ENCODE measurements around the gene EPG5.

DNA sequence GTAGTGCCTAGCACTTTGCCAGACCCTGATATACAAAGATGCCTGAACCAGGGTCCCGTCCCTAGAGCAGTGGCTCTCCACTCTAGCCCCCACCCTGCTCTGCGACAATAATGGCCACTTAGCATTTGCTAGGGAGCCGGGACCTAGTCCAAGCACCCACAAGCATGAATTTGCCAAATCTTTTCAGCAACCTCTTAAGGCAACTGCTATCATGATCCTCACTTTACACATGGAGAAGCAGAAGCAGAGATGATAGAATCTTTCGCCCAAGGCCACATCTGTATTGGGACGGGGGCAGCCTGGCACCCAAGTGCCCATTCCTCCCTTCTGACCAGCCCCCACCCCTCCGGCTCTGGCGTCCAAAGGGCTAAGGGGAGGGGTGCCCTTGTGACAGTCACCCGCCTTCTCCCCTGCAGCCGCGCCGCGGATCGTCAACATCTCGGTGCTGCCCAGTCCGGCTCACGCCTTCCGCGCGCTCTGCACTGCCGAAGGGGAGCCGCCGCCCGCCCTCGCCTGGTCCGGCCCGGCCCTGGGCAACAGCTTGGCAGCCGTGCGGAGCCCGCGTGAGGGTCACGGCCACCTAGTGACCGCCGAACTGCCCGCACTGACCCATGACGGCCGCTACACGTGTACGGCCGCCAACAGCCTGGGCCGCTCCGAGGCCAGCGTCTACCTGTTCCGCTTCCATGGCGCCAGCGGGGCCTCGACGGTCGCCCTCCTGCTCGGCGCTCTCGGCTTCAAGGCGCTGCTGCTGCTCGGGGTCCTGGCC, 128.6 kb downstream of the EPG5 start:
- TF ChIP-seq, protein P1, sequence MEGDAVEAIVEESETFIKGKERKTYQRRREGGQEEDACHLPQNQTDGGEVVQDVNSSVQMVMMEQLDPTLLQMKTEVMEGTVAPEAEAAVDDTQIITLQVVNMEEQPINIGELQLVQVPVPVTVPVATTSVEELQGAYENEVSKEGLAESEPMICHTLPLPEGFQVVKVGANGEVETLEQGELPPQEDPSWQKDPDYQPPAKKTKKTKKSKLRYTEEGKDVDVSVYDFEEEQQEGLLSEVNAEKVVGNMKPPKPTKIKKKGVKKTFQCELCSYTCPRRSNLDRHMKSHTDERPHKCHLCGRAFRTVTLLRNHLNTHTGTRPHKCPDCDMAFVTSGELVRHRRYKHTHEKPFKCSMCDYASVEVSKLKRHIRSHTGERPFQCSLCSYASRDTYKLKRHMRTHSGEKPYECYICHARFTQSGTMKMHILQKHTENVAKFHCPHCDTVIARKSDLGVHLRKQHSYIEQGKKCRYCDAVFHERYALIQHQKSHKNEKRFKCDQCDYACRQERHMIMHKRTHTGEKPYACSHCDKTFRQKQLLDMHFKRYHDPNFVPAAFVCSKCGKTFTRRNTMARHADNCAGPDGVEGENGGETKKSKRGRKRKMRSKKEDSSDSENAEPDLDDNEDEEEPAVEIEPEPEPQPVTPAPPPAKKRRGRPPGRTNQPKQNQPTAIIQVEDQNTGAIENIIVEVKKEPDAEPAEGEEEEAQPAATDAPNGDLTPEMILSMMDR (IDR thresholded peaks at IDR 0.05; ENCODE audit: insufficient read depth, low read depth, low read length), result no peak
- no peak for TF ChIP-seq EZH2 (IDR thresholded peaks at IDR 0.05; ENCODE audit: insufficient read depth, low read length)
